Upper lobe of right lung (tissue), 1 donor: ENCODE results near the gene FERMT2. TPM values are rescaled to one million over a fixed set of nuclear protein-coding genes. Genes with fewer than 3 reads are reported as not detected.

Experiments
- total RNA-seq: library from RNA; stranded (reverse); fragmentation: NEBNext Ultra II Directional; extraction: Animal tissue kit (Norgen Biotek cat#: 25700); gene quantifications from one replicate; pipeline ENCODE4 v1.2.1, GENCODE V29; 2021
- donor health status: DM: no; HTN: yes; CAD: no; lungs with severe emphysema.

Gene FERMT2
- total RNA-seq, 1 donor from 2014 or later = 103 TPM

Other genes starting within 250 kb of the FERMT2 start
- 61.5 TPM for gene PSMC6, start 243.8 kb downstream of the FERMT2 start, total RNA-seq
- gene STYX, start 220.9 kb downstream of the FERMT2 start, total RNA-seq = 12.8 TPM
- 11.6 TPM for gene GNPNAT1, start 159.4 kb downstream of the FERMT2 start, total RNA-seq
- 25.3 TPM for gene DDHD1, start 202.3 kb upstream of the FERMT2 start, total RNA-seq